Esophagus muscularis mucosa (tissue), 4 donors: ENCODE results near the gene CTSZ. TPM values are rescaled to one million over a fixed set of nuclear protein-coding genes. Genes with fewer than 3 reads are reported as not detected.
A peak's percentile ranks its signal among the peaks of the same experiment; 100 is the strongest.

Source experiments
- DNase-seq: peaks from one replicate; pipeline ENCODE4 v3.0.0-alpha.2; 2017; ENCODE audit errors: extremely low spot score
- H3K27ac ChIP-seq, 4 donors: fragments of 200-600 bp; sonication (generic); replicated peaks in 1 of 4; 1 replicate in 3 of 4; 2 replicates in 1 of 4; pipeline ENCODE4 v1.5.1; 2016 to 2019; ENCODE audit warnings: mild to moderate bottlenecking in 1 of 4
- H3K27me3 ChIP-seq, 4 donors: fragments of 200-600 bp; sonication (generic); one replicate each; pipeline versions ENCODE4 v1.5.1 to v1.6.0; 2016 to 2019
- H3K36me3 ChIP-seq, 4 donors: fragments of 200-600 bp; sonication (generic); one replicate each; pipeline ENCODE4 v1.5.1; 2016 to 2019
- H3K4me1 ChIP-seq, 4 donors: fragments of 200-600 bp; sonication (generic); one replicate each; pipeline ENCODE4 v1.5.1; 2016 to 2019
- H3K4me3 ChIP-seq, 4 donors: fragments of 200-600 bp; sonication (generic); 1 replicate in 2 of 4; 2 replicates in 2 of 4; pipeline ENCODE4 v1.5.1; 2016 to 2019; ENCODE audit warnings: mild to moderate bottlenecking in 4 of 4, moderate library complexity in 1 of 4
- H3K9me3 ChIP-seq, 4 donors: fragments of 200-600 bp; sonication (generic); 1 replicate in 3 of 4; 2 replicates in 1 of 4; pipeline ENCODE4 v1.5.1; 2016 to 2019
- CTCF ChIP-seq, 3 experiments: fragments of 200-600 bp in 2 of 3; fragments of 450-650 bp in 1 of 3; sonication (generic) in 2 of 3; IDR thresholded peaks; one replicate each; pipeline ENCODE4 v1.5.1; 2017 to 2019; ENCODE audit warnings: antibody characterized with exemption in 3 of 3, mild to moderate bottlenecking in 2 of 3, moderate library complexity in 1 of 3
- EP300 ChIP-seq: sonication (generic); formaldehyde crosslinking; IDR thresholded peaks from one replicate; pipeline ENCODE4 v1.6.1; 2017; ENCODE audit warnings: antibody characterized with exemption
- POLR2A ChIP-seq: fragments of 450-650 bp; IDR thresholded peaks from one replicate; pipeline ENCODE4 v1.6.1; 2017; ENCODE audit warnings: antibody characterized with exemption, moderate library complexity, mild to moderate bottlenecking, low read depth
- POLR2AphosphoS5 ChIP-seq, 2 donors: sonication (generic); formaldehyde crosslinking; IDR thresholded peaks; one replicate each; pipeline ENCODE4 v1.6.1; 2017; ENCODE audit warnings: antibody characterized with exemption in 2 of 2
- WGBS: methylation state at CpG from one replicate; pipeline ENCODE4 v1.1.5; 2018; 5-methylcytosine and 5-hydroxymethylcytosine counted together
- intact Hi-C: fragments of 100-400 bp; cut with DNase I; formaldehyde crosslinking; loops from one replicate; pipeline ENCODE4 v1.15.1; 2023
- total RNA-seq, 4 donors: library from RNA; depleted of rRNA; stranded (reverse); fragments of >200 nt; gene quantifications; one replicate each; pipeline versions ENCODE4 v1.1.0 to v1.2.1, GENCODE V29; 2016

The CTSZ gene
- total RNA-seq, 4 donors from 2014 or later = 136 to 267 (median 190) TPM

- H3K4me3 ChIP-seq = no peak overlapping the region
- H3K27me3 ChIP-seq = no peaks in the 10 kb centered on the region
- no peak for TF ChIP-seq CTCF (IDR thresholded peaks at IDR 0.05)
- TF ChIP-seq POLR2AphosphoS5 (IDR thresholded peaks at IDR 0.05) = no peak
- no peak for TF ChIP-seq POLR2A
- TF ChIP-seq EP300 = no peak
- H3K36me3 ChIP-seq = peaks cover 86 to 100% (median 99%) of the 10 kb centered on the region in 4 donors
- no peaks in the 10 kb centered on the region for H3K4me1 ChIP-seq
- peak overlapping the region in 1 of 4 donors; percentile 24 for H3K27ac ChIP-seq
- no peaks in the 10 kb centered on the region for H3K9me3 ChIP-seq
- WGBS = 83% methylated on average over 17 of the region's 17 CpGs
- DNase-seq = no peak
- intact Hi-C loops = no loop called here
Observed at GRCh38 chr20:58994390-58995159, 12.5 kb downstream of the CTSZ start.

GRCh38 chr20:58993332-58994248, 13.5 kb downstream of the CTSZ start:
- Histone ChIP-seq H3K27me3 (no peaks in the 10 kb centered on the region), H3K27ac (no peak overlapping the region), H3K4me3 (no peak overlapping the region), H3K9me3 (no peaks in the 10 kb centered on the region), H3K36me3 (peaks cover 92 to 100% (median 99%) of the 10 kb centered on the region in 4 donors), H3K4me1 (no peaks in the 10 kb centered on the region)
- 88% methylated on average over 23 of the region's 23 CpGs for WGBS
- no peak for DNase-seq
- TF ChIP-seq EP300 (no peak), CTCF (IDR thresholded peaks at IDR 0.05) (no peak), POLR2AphosphoS5 (IDR thresholded peaks at IDR 0.05) (no peak), POLR2A (no peak)
- intact Hi-C loops = no loop called here

GRCh38 chr20:58992911-58993310, 14.1 kb downstream of the CTSZ start:
- no peak for TF ChIP-seq EP300
- no peak for TF ChIP-seq POLR2AphosphoS5 (IDR thresholded peaks at IDR 0.05)
- TF ChIP-seq POLR2A = no peak
- no peak for TF ChIP-seq CTCF (IDR thresholded peaks at IDR 0.05)
- WGBS = 80% methylated on average over 3 of the region's 3 CpGs
- no peak for DNase-seq
- Histone ChIP-seq H3K4me3 (no peak overlapping the region), H3K27me3 (no peaks in the 10 kb centered on the region), H3K36me3 (peaks cover 92 to 100% (median 99%) of the 10 kb centered on the region in 4 donors), H3K4me1 (no peaks in the 10 kb centered on the region), H3K9me3 (no peaks in the 10 kb centered on the region), H3K27ac (no peak overlapping the region)
- intact Hi-C loops = no loop called here

- Histone ChIP-seq H3K27me3 (no peaks in the 10 kb centered on the region), H3K4me3 (no peak overlapping the region), H3K36me3 (peaks cover 88 to 100% (median 99%) of the 10 kb centered on the region in 4 donors), H3K4me1 (no peaks in the 10 kb centered on the region), H3K27ac (no peak overlapping the region), H3K9me3 (no peaks in the 10 kb centered on the region)
- intact Hi-C loops = no loop called here
- DNase-seq = no peak
- 76% methylated on average over 9 of the region's 9 CpGs for WGBS
- TF ChIP-seq CTCF (IDR thresholded peaks at IDR 0.05) (no peak), POLR2AphosphoS5 (IDR thresholded peaks at IDR 0.05) (no peak), POLR2A (no peak), EP300 (no peak)
Observed at GRCh38 chr20:58991715-58992114, 15.3 kb downstream of the CTSZ start.
